ENCODE data around the gene HRCT1. TPM values are rescaled to one million over a fixed set of nuclear protein-coding genes. Genes with fewer than 3 reads are reported as not detected.

HRCT1 gene
- total RNA-seq, 2 donors from 2014 or later, result 4.8 to 20.1 TPM

DNA sequence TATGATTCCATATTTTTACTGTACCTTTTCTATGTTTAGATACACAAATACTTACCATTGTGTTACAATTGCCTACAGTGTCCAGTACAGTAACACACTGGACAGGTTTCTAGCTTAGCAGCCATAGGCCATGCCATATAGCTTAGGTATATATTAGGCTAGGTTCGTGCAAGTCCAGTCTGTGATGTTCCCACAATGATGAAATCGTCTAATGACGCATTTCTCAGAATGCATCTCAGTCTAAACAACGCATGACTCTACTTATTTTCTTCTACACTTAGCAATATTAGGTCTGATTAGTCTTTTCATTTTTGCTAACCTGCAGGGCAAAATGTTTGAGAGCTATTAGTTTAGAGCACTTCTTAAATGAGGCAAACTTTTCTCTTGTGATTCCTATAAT is 29.3 kb downstream of the HRCT1 start:
- intact Hi-C loops (cut with DNase I), result no loop called here
- no peak for DNase-seq (ENCODE audit: low spot score)

DNA sequence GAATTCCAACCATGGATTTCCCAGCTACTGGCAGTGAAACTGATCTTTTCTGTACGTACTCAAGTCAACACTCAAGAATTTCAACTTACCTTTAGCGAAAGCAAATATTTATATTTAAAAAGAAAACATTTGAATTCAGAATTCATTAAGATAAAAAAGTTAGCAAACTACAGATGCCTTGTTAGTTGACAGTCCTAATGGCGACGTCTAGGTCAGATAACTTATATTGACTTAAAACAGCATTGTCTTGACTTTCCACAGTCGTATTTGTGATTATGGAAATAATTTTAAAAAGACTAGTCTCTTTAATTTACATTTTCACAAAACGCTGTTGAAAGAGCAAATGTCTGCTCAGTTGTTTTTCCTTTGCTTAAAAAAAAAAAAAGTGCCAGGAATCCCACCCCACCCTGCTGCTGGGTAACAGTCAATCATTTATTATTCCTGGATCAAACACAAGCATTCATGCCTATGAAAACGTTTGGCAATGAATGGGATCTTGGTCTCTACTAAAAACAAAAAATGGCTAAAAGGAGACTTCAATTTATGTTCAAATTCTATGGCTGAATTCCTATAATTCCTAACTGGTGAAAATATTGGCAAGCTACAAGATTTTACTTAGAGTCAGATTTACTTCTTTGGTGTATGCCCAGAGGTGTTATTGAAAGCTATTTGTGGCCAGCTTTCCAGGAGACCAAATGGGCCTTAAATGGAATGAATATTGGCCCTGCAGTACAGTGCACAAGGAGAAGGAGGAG is 29.9 kb downstream of the HRCT1 start:
- intact Hi-C loops (cut with DNase I), result no loop called here

DNA sequence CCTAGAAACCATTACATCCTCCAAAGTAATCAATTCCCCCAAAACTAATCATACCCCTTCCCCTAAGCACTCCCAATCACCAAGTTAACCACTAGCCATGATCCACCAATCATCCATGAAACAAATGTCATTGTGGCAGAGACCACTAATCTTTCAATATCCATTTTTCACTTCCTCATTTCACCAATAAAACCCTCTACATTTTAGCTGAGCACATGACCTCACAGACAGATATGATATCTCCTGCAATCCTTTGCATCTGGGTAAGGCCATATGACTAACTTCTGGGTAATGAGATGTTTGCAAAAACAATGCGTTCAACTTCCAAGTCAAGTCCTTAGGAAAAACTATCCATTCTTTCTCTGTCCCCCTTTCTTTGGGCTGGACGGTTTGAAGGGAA is 31.2 kb downstream of the HRCT1 start:
- intact Hi-C loops (cut with DNase I), result no loop called here
- DNase-seq (ENCODE audit: low spot score), result no peak

More for the DNA sequence above, 29.9 kb downstream of the HRCT1 start:
- DNase-seq (ENCODE audit: low spot score), result no peak

DNA sequence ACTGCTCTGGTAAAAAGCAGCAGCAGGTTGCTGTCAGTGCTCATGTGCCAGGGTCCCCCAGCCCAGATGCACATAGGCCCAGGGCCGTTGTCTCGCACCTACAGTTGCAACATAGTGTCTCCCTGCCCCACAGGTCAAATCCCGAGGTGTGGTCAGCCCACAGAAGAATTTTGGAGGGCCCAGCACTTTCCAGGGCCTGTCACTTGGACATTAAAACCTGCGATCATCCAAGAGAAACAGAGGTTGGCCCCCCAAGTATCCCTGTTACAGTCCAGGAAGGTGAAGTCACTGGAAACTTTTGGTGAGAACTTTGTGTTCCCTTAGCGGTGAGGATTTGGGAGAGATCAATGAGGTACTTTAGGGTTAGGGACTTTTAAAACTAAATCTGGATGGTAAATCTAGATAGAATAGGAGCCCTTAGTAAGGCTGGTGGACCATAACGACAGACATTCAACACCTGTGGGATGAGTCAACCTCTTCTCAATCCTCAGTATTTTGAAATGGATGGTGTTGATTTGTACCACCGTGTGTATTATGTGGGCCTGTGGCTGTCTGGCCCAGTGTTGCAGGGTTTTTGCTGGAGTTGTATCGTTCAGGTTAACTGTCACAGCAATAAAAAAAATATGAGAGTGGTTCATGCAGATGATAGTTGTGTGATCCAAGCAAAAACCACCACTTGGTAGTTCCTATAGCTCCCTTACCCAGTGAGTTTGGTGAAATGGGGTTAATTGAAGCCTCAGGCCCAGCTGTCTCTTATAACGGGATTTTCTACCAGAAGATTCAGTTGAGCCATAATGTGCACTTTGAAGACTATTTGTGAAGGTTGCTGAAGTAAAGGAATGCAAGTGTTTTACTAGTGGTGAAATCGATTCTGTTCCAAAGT is 32.7 kb downstream of the HRCT1 start:
- intact Hi-C loops (cut with DNase I), result no loop called here

DNA sequence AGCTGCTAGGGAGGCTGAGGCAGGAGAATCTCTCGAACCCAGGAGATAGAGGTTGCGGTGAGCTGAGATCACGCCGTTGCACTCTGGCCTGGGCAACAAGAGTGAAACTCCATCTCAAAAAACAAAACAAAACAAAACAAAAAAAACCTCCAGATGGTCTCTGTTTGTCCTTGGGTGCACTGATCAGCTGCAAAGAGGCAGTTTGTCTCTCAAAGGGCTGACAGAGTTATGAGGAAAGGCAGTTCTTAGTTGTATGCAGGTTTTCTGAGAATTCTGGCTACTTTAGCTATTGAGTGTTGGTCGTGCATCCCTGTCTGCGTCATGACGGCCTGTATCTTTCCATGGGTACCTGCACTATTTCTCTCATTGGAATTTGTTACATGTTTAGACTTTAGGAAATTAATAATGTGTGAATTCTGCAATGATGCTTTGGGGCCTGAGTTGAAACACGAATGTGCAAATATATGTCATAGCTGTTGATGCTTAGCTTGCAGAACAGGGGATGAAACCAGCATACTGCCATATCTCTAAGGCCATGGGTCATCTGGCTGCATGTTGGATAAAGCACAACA is 33.8 kb downstream of the HRCT1 start:
- DNase-seq (ENCODE audit: low spot score), result no peak
- intact Hi-C loops (cut with DNase I), result loop anchor here in 1 of 2 donors (5.0 kb wide), 1 partner anchor 37 kb away; no protein-coding TSS in a partner anchor

More for the DNA sequence above, 32.7 kb downstream of the HRCT1 start:
- no peak for DNase-seq (ENCODE audit: low spot score)

DNA sequence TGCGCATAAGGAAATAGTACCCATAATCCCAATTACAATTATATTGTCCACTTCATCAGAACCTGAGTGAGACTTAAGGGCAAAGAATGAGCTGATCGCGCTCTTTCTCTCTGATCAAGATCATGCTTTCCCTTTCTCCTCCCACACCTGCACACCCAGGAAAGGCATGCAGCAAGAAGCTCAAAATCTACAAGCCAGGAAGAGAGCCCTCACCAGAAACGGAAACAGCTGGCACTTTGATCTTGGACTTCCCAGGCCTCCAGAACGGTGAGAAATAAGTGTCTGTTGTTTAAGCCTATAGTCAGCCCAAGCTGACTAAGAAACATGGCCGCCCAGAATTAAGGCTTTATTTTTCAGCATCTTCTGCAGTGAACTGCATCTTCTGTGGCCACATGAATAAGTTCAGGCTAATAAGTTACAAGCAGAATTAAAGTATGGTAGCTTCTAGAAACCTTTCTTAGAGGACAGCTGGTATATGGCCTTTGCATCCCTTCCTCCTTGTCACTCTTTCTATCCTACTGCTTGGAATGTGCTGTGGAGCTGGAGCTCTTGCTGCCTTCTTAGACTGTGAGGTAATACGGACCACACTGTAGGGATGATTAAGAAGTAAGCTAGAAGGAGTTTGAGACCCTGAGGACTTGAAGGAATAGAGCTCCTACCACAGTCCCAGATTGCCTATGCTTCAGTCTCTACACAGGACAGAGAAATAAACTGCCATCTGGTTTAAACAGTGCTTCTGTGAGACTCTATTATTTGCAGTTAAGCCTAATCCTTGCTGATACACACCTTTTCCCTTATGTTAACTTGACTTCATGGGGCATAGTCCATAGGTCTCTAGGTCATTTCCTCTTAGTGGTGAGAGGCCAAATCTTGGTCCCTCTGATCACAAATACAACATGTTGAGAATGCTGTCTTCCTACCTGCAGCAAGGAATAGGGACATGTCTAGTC is 34.7 kb downstream of the HRCT1 start:
- DNase-seq (ENCODE audit: low spot score), result no peak
- intact Hi-C loops (cut with DNase I), result loop anchor here in 1 of 2 donors (5.0 kb wide), 1 partner anchor 38 kb away; no protein-coding TSS in a partner anchor

DNA sequence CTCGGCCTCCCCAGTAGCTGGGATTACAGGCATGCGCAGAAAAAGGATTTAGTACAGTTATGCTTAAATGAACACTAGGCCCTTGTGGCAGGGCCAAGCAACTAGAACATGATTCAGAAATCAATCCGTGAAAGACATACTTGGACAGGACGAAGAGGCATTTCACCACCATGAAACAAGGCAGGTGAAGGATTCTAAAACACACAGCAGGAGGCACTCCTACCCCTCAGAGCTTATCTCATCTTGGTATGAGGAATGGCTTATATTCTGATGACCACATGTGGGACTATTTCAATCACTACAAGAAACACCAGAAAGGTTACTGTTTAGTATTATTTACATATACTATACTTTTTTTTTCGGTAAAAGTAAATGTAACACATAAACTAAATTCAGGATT is 36.3 kb downstream of the HRCT1 start:
- DNase-seq (ENCODE audit: low spot score), result no peak
- intact Hi-C loops (cut with DNase I), result loop anchor here in 1 of 2 donors (5.0 kb wide), 1 partner anchor 40 kb away; no protein-coding TSS in a partner anchor

DNA sequence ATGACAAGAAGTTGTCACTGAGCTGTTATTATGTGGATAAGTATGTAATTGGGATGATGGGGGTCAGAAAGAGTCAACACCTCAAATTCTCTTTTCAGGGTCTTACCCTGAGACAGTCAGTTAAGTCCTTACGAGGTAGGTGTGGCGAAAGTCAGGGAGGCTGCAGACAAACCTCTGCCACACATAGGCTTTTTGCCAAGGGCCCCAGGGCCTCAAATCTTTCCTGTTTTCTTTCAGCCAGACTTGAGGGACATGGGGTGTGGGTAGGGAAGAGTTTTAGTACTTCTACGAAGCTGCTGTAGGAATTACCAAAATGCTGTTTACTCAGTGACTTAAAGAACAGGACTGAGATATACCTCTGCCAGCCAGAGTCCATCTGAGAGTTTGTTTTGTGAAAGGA is 38.2 kb downstream of the HRCT1 start:
- intact Hi-C loops (cut with DNase I), result loop anchor here (2.0 to 5.0 kb wide), 2 partner anchors 41 to 42 kb away; no protein-coding TSS in a partner anchor
- DNase-seq (ENCODE audit: low spot score), result no peak

DNA sequence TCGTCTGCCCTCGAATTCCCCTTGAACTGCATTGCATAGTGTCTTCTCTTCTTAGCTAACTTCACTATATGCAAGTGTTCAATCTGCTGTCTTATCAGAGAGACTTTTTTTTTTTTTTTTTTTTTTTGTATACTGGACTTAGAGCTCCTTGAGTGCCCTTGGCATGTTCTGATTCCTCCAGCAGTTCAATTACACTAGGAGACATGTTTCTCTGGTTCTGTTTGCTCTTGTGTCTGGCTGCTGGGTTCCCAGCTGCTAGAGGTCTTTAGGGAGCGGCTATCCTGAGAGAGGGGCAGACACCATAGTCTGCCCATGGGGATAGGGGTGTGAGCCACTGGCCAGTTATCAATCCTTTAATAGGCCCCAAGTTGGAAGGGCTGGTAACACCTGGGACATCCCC is 38.8 kb downstream of the HRCT1 start:
- DNase-seq (ENCODE audit: low spot score), result no peak
- intact Hi-C loops (cut with DNase I), result loop anchor here (2.0 to 5.0 kb wide), 2 partner anchors 42 to 43 kb away; no protein-coding TSS in a partner anchor

DNA sequence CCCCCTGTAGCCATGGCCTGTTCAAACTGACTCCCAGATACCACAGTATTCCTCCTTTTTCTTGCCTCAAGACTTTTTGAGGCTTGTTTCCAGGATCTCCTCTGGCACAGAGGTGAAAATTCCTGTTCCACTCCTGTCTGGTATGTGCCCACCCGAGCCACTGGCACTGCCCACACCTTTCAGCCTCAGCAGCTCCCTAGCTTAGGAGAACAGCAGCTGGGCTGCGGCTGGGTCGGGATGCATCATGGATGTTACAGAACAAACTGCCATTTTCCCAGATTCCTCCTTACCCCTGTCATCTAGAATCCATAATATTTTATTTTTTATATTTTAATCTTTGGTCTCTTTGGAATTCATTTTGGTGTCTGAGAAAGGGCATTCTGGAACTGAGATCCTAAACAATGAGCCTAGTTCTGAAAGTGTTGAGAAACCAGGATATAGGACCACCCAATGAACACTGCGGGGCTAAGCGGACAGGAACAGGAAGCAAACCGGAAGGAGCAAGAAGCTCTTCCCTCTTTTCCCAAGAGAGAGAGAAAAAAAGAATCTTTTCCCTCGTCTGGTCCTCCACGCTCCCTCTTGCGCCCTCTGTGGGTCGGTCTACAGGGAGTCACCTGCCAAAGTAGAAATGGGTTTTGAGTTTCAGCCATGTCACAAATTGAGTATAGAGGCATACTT is 39.5 kb downstream of the HRCT1 start:
- intact Hi-C loops (cut with DNase I), result loop anchor here in 1 of 2 donors (2.0 kb wide), 1 partner anchor 43 kb away; no protein-coding TSS in a partner anchor
- DNase-seq (ENCODE audit: low spot score), result peak; percentile 95

DNA sequence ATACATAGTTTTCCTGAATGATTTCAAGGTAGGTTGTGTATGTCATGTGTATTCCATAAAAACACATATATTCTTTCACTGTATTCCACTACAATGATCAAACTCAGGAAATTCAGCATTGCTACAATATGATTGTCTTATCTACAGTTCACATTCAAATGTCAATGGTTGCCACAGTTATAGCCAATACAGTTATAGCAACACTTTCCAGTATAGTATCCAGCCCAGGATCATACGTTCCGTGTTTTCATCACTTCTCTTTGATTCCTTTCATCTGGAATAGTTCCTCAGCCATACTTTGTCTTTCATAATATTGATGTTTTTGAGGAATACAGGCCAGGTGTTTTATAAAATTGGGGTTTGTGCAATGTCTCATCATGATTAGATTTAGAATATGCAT is 42.4 kb downstream of the HRCT1 start:
- intact Hi-C loops (cut with DNase I), result no loop called here
- no peak for DNase-seq (ENCODE audit: low spot score)

DNA sequence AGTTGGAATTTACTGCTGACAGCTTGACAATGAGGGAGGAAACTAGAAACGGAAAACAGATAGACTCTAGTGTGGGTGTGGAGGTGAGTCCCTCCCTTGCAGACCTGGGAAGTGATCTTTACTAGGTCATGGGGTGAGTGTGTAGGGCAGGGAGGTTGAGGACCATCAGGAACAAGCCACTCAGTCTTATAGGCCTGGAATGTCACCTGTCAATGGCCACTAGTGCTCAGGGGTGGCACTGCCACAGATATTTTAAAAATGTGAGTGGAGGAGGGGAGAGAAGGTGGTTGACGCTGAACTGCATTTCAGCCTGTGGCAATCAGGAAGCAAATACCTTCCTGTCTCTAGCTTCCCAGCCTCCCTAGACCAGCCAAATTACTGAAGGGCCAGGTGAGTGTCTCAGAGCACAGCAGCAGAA is 42.9 kb downstream of the HRCT1 start:
- intact Hi-C loops (cut with DNase I), result no loop called here
- no peak for DNase-seq (ENCODE audit: low spot score)

DNA sequence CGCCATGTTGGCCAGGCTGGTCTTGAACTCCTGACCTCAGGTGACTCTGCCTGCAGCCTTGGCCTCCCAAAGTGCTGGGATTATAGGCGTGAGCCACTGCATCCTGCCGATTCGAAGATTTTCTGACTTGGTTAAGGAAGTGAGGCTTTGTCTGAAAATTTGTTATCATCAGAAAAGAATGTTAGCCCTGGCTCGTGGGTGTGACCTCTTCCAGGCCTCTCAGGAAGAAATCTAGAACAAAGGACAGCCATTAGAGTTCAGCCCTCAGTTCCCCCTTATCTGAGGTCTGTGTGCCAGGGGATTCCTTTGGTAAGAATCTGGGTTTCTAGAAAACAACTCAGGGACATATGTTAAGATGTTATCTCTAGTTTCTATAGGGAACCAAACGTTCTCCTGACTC is 45.7 kb downstream of the HRCT1 start:
- intact Hi-C loops (cut with DNase I), result loop anchor here in 1 of 2 donors (10.0 kb wide), 1 partner anchor 63 kb away; no protein-coding TSS in a partner anchor
- DNase-seq (ENCODE audit: low spot score), result no peak

DNA sequence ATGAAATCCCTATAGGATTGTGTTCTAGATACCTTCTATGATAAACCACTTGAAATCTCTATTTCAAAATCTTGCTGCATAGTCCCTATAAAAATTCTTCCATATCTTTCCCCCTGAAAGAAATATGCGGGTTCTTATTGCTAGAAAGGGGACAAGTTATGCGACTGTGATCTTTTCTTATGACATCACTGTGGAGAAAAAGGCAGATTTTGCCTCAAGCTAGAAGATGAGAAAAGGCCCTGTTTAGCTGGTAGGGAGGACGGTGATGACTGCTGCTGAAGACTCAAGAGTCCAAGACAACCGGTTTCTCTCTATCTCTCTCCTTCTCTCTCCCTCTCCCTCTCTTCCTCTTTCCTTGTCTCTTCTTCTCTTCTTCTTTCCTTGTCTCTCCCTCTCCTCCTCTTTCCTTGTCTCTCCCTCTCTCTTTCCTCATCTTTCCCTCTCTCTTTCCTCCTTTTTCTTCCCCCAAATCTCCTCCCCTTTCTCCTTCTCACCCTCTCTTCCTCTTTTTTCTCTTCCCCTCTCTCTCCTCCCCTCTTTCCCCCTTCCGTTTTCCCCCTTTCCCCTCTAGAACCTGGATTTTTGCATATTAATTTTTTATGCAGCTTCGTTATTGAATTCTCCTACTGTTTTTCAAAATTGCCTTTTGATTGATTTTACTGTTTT is 46.7 kb downstream of the HRCT1 start:
- intact Hi-C loops (cut with DNase I), result loop anchor here in 1 of 2 donors (10.0 kb wide), 1 partner anchor 62 kb away; no protein-coding TSS in a partner anchor
- no peak for DNase-seq (ENCODE audit: low spot score)

DNA sequence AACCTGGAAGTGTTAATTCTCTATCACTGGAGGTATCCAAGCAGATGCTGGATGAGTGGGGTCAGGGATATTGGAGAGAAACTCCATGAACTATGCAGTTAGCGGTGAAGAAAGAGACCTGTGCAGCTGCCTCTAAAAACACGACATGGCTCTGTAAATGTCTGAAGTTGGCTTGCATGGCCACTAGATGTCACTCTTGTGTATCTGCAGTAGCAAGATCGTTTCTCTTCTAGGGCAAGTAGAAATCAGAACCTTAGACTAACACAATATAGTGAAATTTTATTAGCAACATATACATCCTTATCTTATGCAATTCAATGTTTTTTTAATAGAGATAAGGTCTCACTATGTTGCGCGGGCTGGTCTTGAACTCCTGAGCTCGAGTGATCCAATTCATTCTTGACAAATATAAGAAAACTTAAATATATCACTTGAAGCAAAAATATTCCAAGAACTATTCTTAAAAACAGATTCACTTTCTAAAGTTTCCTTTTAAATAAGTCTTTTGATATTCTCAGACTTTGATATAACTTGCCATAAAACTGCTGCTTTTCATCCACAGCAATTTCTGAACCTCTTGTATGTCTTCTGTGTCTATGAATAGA is 49.0 kb downstream of the HRCT1 start:
- no peak for DNase-seq (ENCODE audit: low spot score)
- intact Hi-C loops (cut with DNase I), result loop anchor here (5.0 to 10.0 kb wide), 2 partner anchors 60 to 67 kb away; no protein-coding TSS in a partner anchor

DNA sequence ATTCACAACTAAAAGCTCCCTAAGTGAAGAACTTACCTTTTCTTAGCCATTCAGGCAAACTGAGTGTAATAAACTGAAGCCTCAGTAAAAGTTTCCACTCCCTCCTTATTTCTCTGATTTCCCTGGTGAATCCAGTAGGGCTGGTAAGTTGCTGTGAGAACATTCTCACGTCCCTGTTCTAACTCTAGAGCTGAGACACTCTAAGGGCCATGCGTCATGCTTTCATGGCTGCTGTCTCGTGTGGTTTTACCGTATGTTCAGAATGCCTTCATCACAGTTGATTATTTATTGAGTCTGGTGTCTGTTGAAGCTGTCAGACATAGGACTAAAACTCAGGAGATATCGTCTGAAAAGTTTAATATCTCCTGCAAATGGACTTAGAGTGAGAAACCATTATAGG is 50.6 kb downstream of the HRCT1 start:
- no peak for DNase-seq (ENCODE audit: low spot score)
- intact Hi-C loops (cut with DNase I), result loop anchor here (5.0 to 10.0 kb wide), 2 partner anchors 58 to 66 kb away; no protein-coding TSS in a partner anchor
